Measurements from ENCODE around the gene FNBP1.

- TF ChIP-seq CTCF (IDR thresholded peaks at IDR 0.05) (no peak), EZH2 (IDR thresholded peaks at IDR 0.05; ENCODE audit: borderline replicate concordance, insufficient read depth, low read depth, low read length, poor library complexity, severe bottlenecking) (no peak)
Measured at GRCh38 chr9:129962889-129963703, 79.9 kb downstream of the FNBP1 start.

Measured in B cell (primary cell).